Neural cell (in vitro differentiated cells): ENCODE data around the gene TMEM170B. TPM values are rescaled to one million over a fixed set of nuclear protein-coding genes. Genes with fewer than 3 reads are reported as not detected.

Source experiments
- H2AFZ ChIP-seq: fragments of 200-600, 300-800 bp; sonication (generic), shearing (Covaris generic); 2 replicates; pipeline ENCODE4 v1.6.0; 2014; ENCODE audit warnings: low read depth, mild to moderate bottlenecking, antibody characterized with exemption, low read length, moderate library complexity
- H3F3A ChIP-seq: fragments of 200-600 bp; shearing (Covaris generic); 2 replicates; pipeline ENCODE4 v1.6.1; 2016; ENCODE audit warnings: mild to moderate bottlenecking, moderate library complexity, mixed read lengths, antibody characterized with exemption, low read length; ENCODE audit not compliant: insufficient read depth, poor library complexity, severe bottlenecking
- H3K27ac ChIP-seq: fragments of 200-600, 300-800 bp; sonication (generic), shearing (Covaris generic); 2 replicates; pipeline ENCODE4 v1.5.1; 2014; ENCODE audit warnings: mild to moderate bottlenecking, low read length, moderate library complexity
- H3K27me3 ChIP-seq: fragments of 300-800, 200-600 bp; sonication (generic), shearing (Covaris generic); 2 replicates; pipeline ENCODE4 v1.6.0; 2014; ENCODE audit warnings: mild to moderate bottlenecking, low read depth, low read length, moderate library complexity; ENCODE audit not compliant: insufficient read depth
- H3K36me3 ChIP-seq: fragments of 300-800, 200-600 bp; sonication (generic), shearing (Covaris generic); 2 replicates; pipeline ENCODE4 v1.5.1; 2014; ENCODE audit warnings: mild to moderate bottlenecking, antibody characterized with exemption, low read length, moderate library complexity; ENCODE audit not compliant: insufficient read depth
- H3K4me2 ChIP-seq: fragments of 300-800, 200-600 bp; sonication (generic), shearing (Covaris generic); 2 replicates; pipeline ENCODE4 v1.6.0; 2014; ENCODE audit warnings: mild to moderate bottlenecking, low read length
- H3K4me3 ChIP-seq: fragments of 300-800, 200-600 bp; sonication (generic), shearing (Covaris generic); 2 replicates; pipeline ENCODE4 v1.5.1; 2014; ENCODE audit warnings: mild to moderate bottlenecking, low read length, moderate library complexity
- H3K79me2 ChIP-seq: fragments of 200-600 bp; shearing (Covaris generic); replicated peaks from 2 replicates; pipeline ENCODE4 v1.6.0; 2014; ENCODE audit warnings: mild to moderate bottlenecking, low read length, moderate library complexity; ENCODE audit not compliant: insufficient read depth
- H3K9ac ChIP-seq: fragments of 300-800, 200-600 bp; sonication (generic), shearing (Covaris generic); 2 replicates; pipeline ENCODE4 v1.6.1; 2016; ENCODE audit warnings: mild to moderate bottlenecking, low read length, mixed read lengths
- H3K9me2 ChIP-seq: fragments of 200-600 bp; shearing (Covaris generic); 2 replicates; pipeline ENCODE4 v1.6.1; 2016; ENCODE audit warnings: mild to moderate bottlenecking, low read length, mixed read lengths; ENCODE audit not compliant: insufficient read depth
- H3K9me3 ChIP-seq: fragments of 200-600, 300-800 bp; sonication (generic), shearing (Covaris generic); 2 replicates; pipeline ENCODE4 v1.6.1; 2016; ENCODE audit warnings: mild to moderate bottlenecking, mixed run types, low read length, moderate library complexity, mixed read lengths
- H4K20me1 ChIP-seq: fragments of 200-600 bp; shearing (Covaris generic); 2 replicates; pipeline ENCODE4 v1.6.1; 2016; ENCODE audit warnings: mild to moderate bottlenecking, mixed run types; ENCODE audit not compliant: insufficient read depth
- CTCF ChIP-seq: fragments of 450-650 bp; IDR thresholded peaks from 2 replicates; pipeline ENCODE4 v1.5.1; 2014; ENCODE audit warnings: antibody characterized with exemption, mild to moderate bottlenecking, moderate library complexity; ENCODE audit not compliant: poor library complexity, severe bottlenecking
- EP300 ChIP-seq: fragments of 450-650 bp; conservative IDR thresholded peaks from 2 replicates; pipeline ENCODE4 v1.6.1; 2014; ENCODE audit warnings: antibody characterized with exemption, mild to moderate bottlenecking, moderate library complexity; ENCODE audit not compliant: poor library complexity, severe bottlenecking
- EZH2 ChIP-seq: fragments of 200-600, 300-800 bp; shearing (Covaris generic), sonication (generic); IDR thresholded peaks from 2 replicates; pipeline ENCODE4 v1.6.1; 2014; ENCODE audit warnings: antibody characterized with exemption, low read length, borderline replicate concordance, mild to moderate bottlenecking; ENCODE audit not compliant: insufficient read depth, poor library complexity, severe bottlenecking
- MXI1 ChIP-seq: fragments of 450-650 bp; conservative IDR thresholded peaks from 2 replicates; pipeline ENCODE4 v1.6.1; 2014; ENCODE audit warnings: antibody characterized with exemption, mild to moderate bottlenecking; ENCODE audit not compliant: poor library complexity, severe bottlenecking
- POLR2AphosphoS5 ChIP-seq: IDR thresholded peaks from 2 replicates; pipeline ENCODE4 v1.6.1; 2012
- RAD21 ChIP-seq: fragments of 450-650 bp; conservative IDR thresholded peaks from 2 replicates; pipeline ENCODE4 v1.6.1; 2014; ENCODE audit warnings: antibody characterized with exemption, mild to moderate bottlenecking, moderate library complexity
- REST ChIP-seq: IDR thresholded peaks from 2 replicates; pipeline ENCODE4 v1.6.1; 2012; ENCODE audit warnings: borderline replicate concordance
- SMC3 ChIP-seq: fragments of 450-650 bp; conservative IDR thresholded peaks from 2 replicates; pipeline ENCODE4 v1.6.1; 2014; ENCODE audit warnings: antibody characterized with exemption, mild to moderate bottlenecking, moderate library complexity; ENCODE audit not compliant: poor library complexity
- TAF1 ChIP-seq: IDR thresholded peaks from 2 replicates; pipeline ENCODE4 v1.6.1; 2012; ENCODE audit warnings: low read depth
- polyA plus RNA-seq: library from polyadenylated mRNA; depleted of rRNA; stranded (reverse); fragments of >200 nt; gene quantifications from 2 replicates; pipeline ENCODE4 v1.2.3, GENCODE V29; 2014

Gene TMEM170B
- polyA plus RNA-seq, 1 donor from 2014 or later = 29.1 TPM

GRCh38 chr6:11526156-11526505 lies 11.4 kb upstream of the TMEM170B start:
- Histone ChIP-seq H3K9me3 (no peaks in the 10 kb centered on the region), H3K27me3 (no peaks in the 10 kb centered on the region), H3K9me2 (no peaks in the 10 kb centered on the region), H3K4me3 (no peak overlapping the region), H3K27ac (no peak overlapping the region), H3K79me2 (no peaks in the 10 kb centered on the region), H3F3A (no peaks in the 10 kb centered on the region), H3K9ac (no peak overlapping the region), H3K4me2 (no peak overlapping the region), H3K36me3 (no peaks in the 10 kb centered on the region), H4K20me1 (no peaks in the 10 kb centered on the region), H2AFZ (no peak overlapping the region)
- TF ChIP-seq RAD21 (no peak), CTCF (no peak), EP300 (no peak), MXI1 (no peak), TAF1 (no peak), SMC3 (no peak), REST (no peak)

- Histone ChIP-seq H3F3A (no peaks in the 10 kb centered on the region), H3K4me2 (no peak overlapping the region), H3K4me3 (no peak overlapping the region), H3K27me3 (no peaks in the 10 kb centered on the region), H3K9me2 (no peaks in the 10 kb centered on the region), H3K9me3 (no peaks in the 10 kb centered on the region), H4K20me1 (no peaks in the 10 kb centered on the region), H3K9ac (no peak overlapping the region), H3K79me2 (no peaks in the 10 kb centered on the region), H2AFZ (no peak overlapping the region), H3K27ac (no peak overlapping the region), H3K36me3 (no peaks in the 10 kb centered on the region)
- TF ChIP-seq REST (no peak), RAD21 (no peak), TAF1 (no peak), POLR2AphosphoS5 (no peak), SMC3 (no peak), EZH2 (no peak), CTCF (no peak), MXI1 (no peak), EP300 (no peak)
These were observed 10.2 kb upstream of the TMEM170B start for GRCh38 chr6:11527274-11527870.
